Caco-2 (cell line): ENCODE data around the gene SYPL1. TPM values are rescaled to one million over a fixed set of nuclear protein-coding genes. Genes with fewer than 3 reads are reported as not detected.

Source experiments
- BruUV-seq: library from RNA; stranded (reverse); fragments of 400-500 nt; replicated peaks from 2 replicates; lab custom pipeline; 2021; lab: Mats Ljungman, UMichigan
- CTCF ChIA-PET: fragments of 300-600 bp; sonication (Branson Sonifier 250); formaldehyde crosslinking; loops from one replicate; lab custom pipeline; 2022; ENCODE audit warnings: antibody characterized with exemption; lab: Charles Lee
- POLR2A ChIA-PET: fragments of 300-600 bp; sonication (Branson Sonifier 250); formaldehyde crosslinking; loops from one replicate; lab custom pipeline; 2022; ENCODE audit warnings: antibody characterized with exemption; lab: Charles Lee
- DNase-seq, 2 experiments: peaks; one replicate each; pipeline versions ENCODE4 v3.0.0 to v3.0.0-alpha.2; 2020 to 2022
- H3K27me3 ChIP-seq: replicated peaks from 2 replicates; pipeline ENCODE4 v1.6.0; 2011; ENCODE audit warnings: low read length; ENCODE audit not compliant: control insufficient read depth, insufficient read depth
- H3K36me3 ChIP-seq: 2 replicates; pipeline ENCODE4 v1.5.1; 2011; ENCODE audit warnings: low read length; ENCODE audit not compliant: control insufficient read depth, insufficient read depth
- H3K4me1 ChIP-seq: fragments of 250-450 bp; sonication (Bioruptor Pico); 2 replicates; pipeline ENCODE4 v1.5.1; 2020; ENCODE audit warnings: mild to moderate bottlenecking
- H3K4me3 ChIP-seq: 2 replicates; pipeline ENCODE4 v1.5.1; 2011; ENCODE audit warnings: low read depth, mild to moderate bottlenecking, control low read depth, low read length
- H3K9me3 ChIP-seq: fragments of 250-450 bp; sonication (Bioruptor Pico); 2 replicates; pipeline ENCODE4 v1.5.1; 2020; ENCODE audit warnings: mild to moderate bottlenecking, moderate library complexity
- H3K27ac Mint-ChIP-seq: one replicate; pipeline ENCODE4 v1.8.0; 2022; ENCODE audit warnings: mixed read lengths; ENCODE audit not compliant: unreplicated experiment
- H3K27me3 Mint-ChIP-seq: one replicate; pipeline ENCODE4 v1.8.0; 2022; ENCODE audit warnings: mixed read lengths; ENCODE audit not compliant: insufficient read depth, unreplicated experiment
- H3K36me3 Mint-ChIP-seq: one replicate; pipeline ENCODE4 v1.8.0; 2022; ENCODE audit warnings: mild to moderate bottlenecking, mixed read lengths; ENCODE audit not compliant: insufficient read depth, unreplicated experiment
- H3K4me1 Mint-ChIP-seq: one replicate; pipeline ENCODE4 v1.8.0; 2022; ENCODE audit warnings: low read depth, mixed read lengths; ENCODE audit not compliant: unreplicated experiment
- H3K4me3 Mint-ChIP-seq: one replicate; pipeline ENCODE4 v1.8.0; 2022; ENCODE audit warnings: mild to moderate bottlenecking, moderate library complexity, mixed read lengths; ENCODE audit not compliant: unreplicated experiment
- H3K9me3 Mint-ChIP-seq: one replicate; pipeline ENCODE4 v1.8.0; 2022; ENCODE audit warnings: mixed read lengths; ENCODE audit not compliant: unreplicated experiment
- CTCF ChIP-seq, 2 experiments: fragments of 200-600 bp in 1 of 2; IDR thresholded peaks; 1 replicate in 1 of 2; 2 replicates in 1 of 2; pipeline versions ENCODE4 v1.5.1 to v1.8.0; 2011 to 2022; ENCODE audit warnings: antibody characterized with exemption in 1 of 2, control low read depth in 1 of 2, inconsistent platforms in 1 of 2, low read depth in 1 of 2, low read length in 1 of 2, mild to moderate bottlenecking in 1 of 2, moderate library complexity in 1 of 2; ENCODE audit not compliant: insufficient read depth in 1 of 2, severe bottlenecking in 1 of 2, unreplicated experiment in 1 of 2
- intact Hi-C: fragments of 100-400 bp; cut with micrococcal nuclease; formaldehyde crosslinking; loops from one replicate; pipeline ENCODE4 v1.10.0; 2022; ENCODE audit not compliant: unreplicated experiment
- total RNA-seq: library from RNA; stranded (reverse); gene quantifications from 2 replicates; pipeline ENCODE4 v1.2.3, GENCODE V29; 2022

Gene SYPL1
- total RNA-seq, 1 experiment from 2014 or later = 81.0 TPM

- no peaks in the 10 kb centered on the region for H3K27me3 ChIP-seq
- DNase-seq = no peak
- ChIA-PET CTCF (no interaction called here), POLR2A (no interaction called here)
- peaks cover 12% of the 10 kb centered on the region for H3K4me1 Mint-ChIP-seq
- no peaks in the 10 kb centered on the region for H3K36me3 ChIP-seq
- H3K27ac Mint-ChIP-seq = no peak overlapping the region
- H3K9me3 ChIP-seq = no peaks in the 10 kb centered on the region
- no TSS peak for BruUV-seq
- H3K4me3 Mint-ChIP-seq = no peak overlapping the region
- no peaks in the 10 kb centered on the region for H3K27me3 Mint-ChIP-seq
- H3K4me1 ChIP-seq = peaks cover 42% of the 10 kb centered on the region
- no peaks in the 10 kb centered on the region for H3K36me3 Mint-ChIP-seq
- intact Hi-C loops = no loop called here
- TF ChIP-seq CTCF (IDR thresholded peaks at IDR 0.05; ENCODE audit: insufficient read depth in 1 of 2, low read depth in 1 of 2, low read length in 1 of 2, severe bottlenecking in 1 of 2, unreplicated experiment in 1 of 2) = no peak
- no peaks in the 10 kb centered on the region for H3K9me3 Mint-ChIP-seq
- no peak overlapping the region for H3K4me3 ChIP-seq
These were observed 44.4 kb downstream of the SYPL1 start for GRCh38 chr7:106067678-106068077.

GRCh38 chr7:106065575-106066500, 46.3 kb downstream of the SYPL1 start:
- Mint-ChIP-seq H3K4me3 (peak overlapping the region; percentile 66), H3K36me3 (no peaks in the 10 kb centered on the region), H3K27ac (peak overlapping the region; percentile 30), H3K4me1 (no peaks in the 10 kb centered on the region), H3K9me3 (peaks cover 10% of the 10 kb centered on the region), H3K27me3 (no peaks in the 10 kb centered on the region)
- ChIA-PET CTCF (interaction anchor here (1.5 kb wide), 1 partner anchor 88 kb away, joined by 6 read pairs; no protein-coding TSS in a partner anchor), POLR2A (no interaction called here)
- no TSS peak for BruUV-seq
- peak; percentile 62 to 76 for DNase-seq
- Histone ChIP-seq H3K36me3 (no peaks in the 10 kb centered on the region), H3K4me3 (peak overlapping the region; percentile 5), H3K9me3 (no peaks in the 10 kb centered on the region), H3K27me3 (no peaks in the 10 kb centered on the region), H3K4me1 (peaks cover 24% of the 10 kb centered on the region)
- TF ChIP-seq CTCF (IDR thresholded peaks at IDR 0.05; ENCODE audit: insufficient read depth in 1 of 2, low read depth in 1 of 2, low read length in 1 of 2, severe bottlenecking in 1 of 2, unreplicated experiment in 1 of 2) = no peak
- intact Hi-C loops = loop anchor here (2.0 kb wide), 1 partner anchor 47 kb away; the partner anchor contains the start of gene SYPL1

GRCh38 chr7:106064771-106065574, 47.1 kb downstream of the SYPL1 start:
- Mint-ChIP-seq H3K36me3 (no peaks in the 10 kb centered on the region), H3K9me3 (peaks cover 10% of the 10 kb centered on the region), H3K27me3 (no peaks in the 10 kb centered on the region), H3K4me1 (no peaks in the 10 kb centered on the region), H3K4me3 (peak overlapping the region; percentile 66), H3K27ac (peak overlapping the region; percentile 30)
- DNase-seq = peak; percentile 32 to 65
- ChIA-PET CTCF (interaction anchor here (1.5 kb wide), 1 partner anchor 89 kb away, joined by 6 read pairs; no protein-coding TSS in a partner anchor), POLR2A (no interaction called here)
- intact Hi-C loops = loop anchor here (2.0 kb wide), 1 partner anchor 48 kb away; the partner anchor contains the start of gene SYPL1
- H3K4me3 ChIP-seq = no peak overlapping the region
- BruUV-seq = no TSS peak
- no peaks in the 10 kb centered on the region for H3K27me3 ChIP-seq
- peaks cover 20% of the 10 kb centered on the region for H3K4me1 ChIP-seq
- no peaks in the 10 kb centered on the region for H3K9me3 ChIP-seq
- H3K36me3 ChIP-seq = no peaks in the 10 kb centered on the region
- no peak for TF ChIP-seq CTCF (IDR thresholded peaks at IDR 0.05; ENCODE audit: insufficient read depth in 1 of 2, low read depth in 1 of 2, low read length in 1 of 2, severe bottlenecking in 1 of 2, unreplicated experiment in 1 of 2)
